ENCODE data around the gene UTP14A.

The UTP14A gene

DNA sequence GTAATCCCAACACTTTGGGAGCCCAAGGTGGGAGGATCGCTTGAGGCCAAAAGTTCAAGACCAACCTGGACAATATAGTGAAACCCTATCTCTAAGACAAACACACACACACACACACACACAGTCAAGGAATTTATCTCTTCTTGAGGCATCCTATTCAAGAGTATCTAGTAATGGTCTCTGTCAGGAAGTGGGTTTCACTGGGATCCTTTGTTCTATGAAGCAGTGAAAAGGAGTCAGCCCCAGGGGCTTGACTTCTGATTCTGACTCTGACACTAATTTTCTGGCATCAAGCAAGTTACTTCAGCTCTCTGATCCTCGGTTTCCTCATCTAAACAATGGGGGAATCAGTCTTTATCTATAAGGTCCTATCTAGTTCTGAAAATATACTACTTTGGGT is 34.8 kb downstream of the UTP14A start:
- no peaks in the 10 kb centered on the region for H3K27me3 ChIP-seq (replicated peaks; ENCODE audit: insufficient read depth, low read length)
- H3K9ac ChIP-seq (ENCODE audit: low read length): no peak overlapping the region
- no peaks in the 10 kb centered on the region for H3K79me2 ChIP-seq (ENCODE audit: low read length)
- H3K36me3 ChIP-seq (replicated peaks; ENCODE audit: insufficient read depth, low read length): no peaks in the 10 kb centered on the region
- no peak for DNase-seq
- no peak overlapping the region for H3K4me2 ChIP-seq (ENCODE audit: low read depth, low read length)
- no peaks in the 10 kb centered on the region for H3K9me3 ChIP-seq (replicated peaks; ENCODE audit: insufficient read depth, low read length)
- H3F3A ChIP-seq (ENCODE audit: insufficient read depth, low read length): no peaks in the 10 kb centered on the region
- no peaks in the 10 kb centered on the region for H3K9me2 ChIP-seq (replicated peaks; ENCODE audit: insufficient read depth, low read length)
- H3K27ac ChIP-seq (ENCODE audit: low read length): no peak overlapping the region
- no peak overlapping the region for H2AFZ ChIP-seq (ENCODE audit: low read length)
- TF ChIP-seq EZH2phosphoT487 (IDR thresholded peaks at IDR 0.05; ENCODE audit: low read length): no peak
- TF ChIP-seq, protein P1, sequence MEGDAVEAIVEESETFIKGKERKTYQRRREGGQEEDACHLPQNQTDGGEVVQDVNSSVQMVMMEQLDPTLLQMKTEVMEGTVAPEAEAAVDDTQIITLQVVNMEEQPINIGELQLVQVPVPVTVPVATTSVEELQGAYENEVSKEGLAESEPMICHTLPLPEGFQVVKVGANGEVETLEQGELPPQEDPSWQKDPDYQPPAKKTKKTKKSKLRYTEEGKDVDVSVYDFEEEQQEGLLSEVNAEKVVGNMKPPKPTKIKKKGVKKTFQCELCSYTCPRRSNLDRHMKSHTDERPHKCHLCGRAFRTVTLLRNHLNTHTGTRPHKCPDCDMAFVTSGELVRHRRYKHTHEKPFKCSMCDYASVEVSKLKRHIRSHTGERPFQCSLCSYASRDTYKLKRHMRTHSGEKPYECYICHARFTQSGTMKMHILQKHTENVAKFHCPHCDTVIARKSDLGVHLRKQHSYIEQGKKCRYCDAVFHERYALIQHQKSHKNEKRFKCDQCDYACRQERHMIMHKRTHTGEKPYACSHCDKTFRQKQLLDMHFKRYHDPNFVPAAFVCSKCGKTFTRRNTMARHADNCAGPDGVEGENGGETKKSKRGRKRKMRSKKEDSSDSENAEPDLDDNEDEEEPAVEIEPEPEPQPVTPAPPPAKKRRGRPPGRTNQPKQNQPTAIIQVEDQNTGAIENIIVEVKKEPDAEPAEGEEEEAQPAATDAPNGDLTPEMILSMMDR (IDR thresholded peaks at IDR 0.05; ENCODE audit: low read length): no peak
- no peak for TF ChIP-seq EZH2 (optimal IDR thresholded peaks at IDR 0.05; ENCODE audit: low read depth, low read length)
- no peaks in the 10 kb centered on the region for H4K20me1 ChIP-seq (ENCODE audit: insufficient read depth, low read length)
- H3K4me3 ChIP-seq (ENCODE audit: low read length): no peak overlapping the region
- no peaks in the 10 kb centered on the region for H3K4me1 ChIP-seq (ENCODE audit: low read length)

DNA sequence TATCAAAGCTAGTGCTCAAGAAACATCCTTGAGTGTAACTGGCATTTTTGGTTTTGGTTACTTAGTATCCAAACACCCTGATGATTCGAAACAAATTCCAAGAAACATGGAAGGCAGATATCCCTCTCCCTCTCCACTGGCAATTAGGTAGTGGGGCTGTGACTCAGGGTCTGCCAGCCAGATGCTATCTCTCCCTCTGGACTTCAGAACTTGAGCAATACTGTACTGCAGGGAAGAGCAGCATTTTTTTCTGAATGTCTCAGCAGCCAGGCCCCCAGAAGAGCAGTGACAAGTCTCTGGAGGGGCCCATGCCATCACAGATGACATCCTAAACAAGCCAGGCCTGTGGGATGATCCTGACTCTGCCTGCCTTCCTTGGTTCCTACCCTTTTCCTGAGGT is 39.2 kb downstream of the UTP14A start:
- no peak overlapping the region for H3K4me2 ChIP-seq (ENCODE audit: low read depth, low read length)
- no peaks in the 10 kb centered on the region for H3K27me3 ChIP-seq (replicated peaks; ENCODE audit: insufficient read depth, low read length)
- no peak for DNase-seq
- no peaks in the 10 kb centered on the region for H3F3A ChIP-seq (ENCODE audit: insufficient read depth, low read length)
- TF ChIP-seq EZH2phosphoT487 (IDR thresholded peaks at IDR 0.05; ENCODE audit: low read length) (no peak), EZH2 (optimal IDR thresholded peaks at IDR 0.05; ENCODE audit: low read depth, low read length) (no peak)
- TF ChIP-seq, protein P1 (IDR thresholded peaks at IDR 0.05; ENCODE audit: low read length): no peak
- H3K9me2 ChIP-seq (replicated peaks; ENCODE audit: insufficient read depth, low read length): no peaks in the 10 kb centered on the region
- H3K36me3 ChIP-seq (replicated peaks; ENCODE audit: insufficient read depth, low read length): no peaks in the 10 kb centered on the region
- no peak overlapping the region for H3K4me3 ChIP-seq (ENCODE audit: low read length)
- no peak overlapping the region for H2AFZ ChIP-seq (ENCODE audit: low read length)
- H4K20me1 ChIP-seq (ENCODE audit: insufficient read depth, low read length): no peaks in the 10 kb centered on the region
- H3K9ac ChIP-seq (ENCODE audit: low read length): no peak overlapping the region
- no peaks in the 10 kb centered on the region for H3K79me2 ChIP-seq (ENCODE audit: low read length)
- H3K27ac ChIP-seq (ENCODE audit: low read length): no peak overlapping the region
- no peaks in the 10 kb centered on the region for H3K4me1 ChIP-seq (ENCODE audit: low read length)
- H3K9me3 ChIP-seq (replicated peaks; ENCODE audit: insufficient read depth, low read length): no peaks in the 10 kb centered on the region

DNA sequence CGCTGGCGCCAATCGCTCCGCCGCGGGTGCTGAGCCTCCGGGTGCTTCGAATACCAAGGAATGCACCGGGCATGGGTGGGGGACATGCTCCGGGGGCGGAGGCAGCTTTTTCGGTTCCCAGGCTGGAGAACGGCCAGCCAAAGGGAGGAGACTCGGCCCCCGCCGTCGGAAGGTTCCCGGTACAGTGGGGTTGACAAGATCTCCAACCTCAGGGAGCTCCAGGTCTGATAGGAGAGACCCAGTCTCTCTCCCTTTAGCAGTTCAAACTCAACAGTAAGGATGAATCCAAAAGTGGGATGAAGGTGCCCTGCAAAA is 47.3 kb downstream of the UTP14A start:
- Histone ChIP-seq H3K27me3 (replicated peaks; ENCODE audit: insufficient read depth, low read length) (no peaks in the 10 kb centered on the region), H3K36me3 (replicated peaks; ENCODE audit: insufficient read depth, low read length) (no peaks in the 10 kb centered on the region), H3K9me3 (replicated peaks; ENCODE audit: insufficient read depth, low read length) (no peaks in the 10 kb centered on the region), H3K79me2 (ENCODE audit: low read length) (no peaks in the 10 kb centered on the region), H3K4me3 (ENCODE audit: low read length) (peak overlapping the region; percentile 55), H3K27ac (ENCODE audit: low read length) (no peak overlapping the region), H3K4me1 (ENCODE audit: low read length) (no peaks in the 10 kb centered on the region), H3K9me2 (replicated peaks; ENCODE audit: insufficient read depth, low read length) (no peaks in the 10 kb centered on the region), H3K9ac (ENCODE audit: low read length) (no peak overlapping the region), H3F3A (ENCODE audit: insufficient read depth, low read length) (0 out of 2 replicates have a peak, but pooled peaks cover 7% of the 10 kb centered on the region), H3K4me2 (ENCODE audit: low read depth, low read length) (peak overlapping the region; percentile 65; the same call in 1 of the 2 replicates), H4K20me1 (ENCODE audit: insufficient read depth, low read length) (no peaks in the 10 kb centered on the region), H2AFZ (ENCODE audit: low read length) (no peak overlapping the region; the same call in 1 of the 2 replicates)
- no peak for TF ChIP-seq EZH2 (optimal IDR thresholded peaks at IDR 0.05; ENCODE audit: low read depth, low read length)
- no peak for TF ChIP-seq EZH2phosphoT487 (IDR thresholded peaks at IDR 0.05; ENCODE audit: low read length)
- TF ChIP-seq, protein P1 (IDR thresholded peaks at IDR 0.05; ENCODE audit: low read length): no peak
- no peak for DNase-seq

All from MM.1S (cell line).